HCT116 (cell line): ENCODE data around the gene PGR. TPM values are rescaled to one million over a fixed set of nuclear protein-coding genes. Genes with fewer than 3 reads are reported as not detected.

Experiments used
- ATAC-seq: fragments of 200-7000 bp; cut with Tn5 transposase; 2 replicates; pipeline ENCODE4 v1.9.1; 2020; ENCODE audit warnings: mild to moderate bottlenecking, moderate library complexity
- BruUV-seq: library from RNA; stranded (reverse); fragments of 400-500 nt; replicated peaks from 2 replicates; lab custom pipeline; 2021; lab: Mats Ljungman, UMichigan
- CTCF ChIA-PET: fragments of 300-600 bp; sonication (Branson Sonifier 250); formaldehyde crosslinking; loops from one replicate; lab custom pipeline; 2021; ENCODE audit warnings: antibody characterized with exemption; lab: Charles Lee
- POLR2A ChIA-PET: fragments of 300-600, 350-600 bp; sonication (Branson Sonifier 250); formaldehyde crosslinking; loops from one replicate; lab custom pipeline; 2021; ENCODE audit warnings: antibody characterized with exemption; lab: Charles Lee
- RAD21 ChIA-PET, 2 experiments: fragments of 300-600 bp; sonication (Branson Sonifier 250); formaldehyde crosslinking; loops; one replicate each; lab custom pipeline; 2023; ENCODE audit warnings: low total read pairs in 2 of 2; ENCODE audit not compliant: uncharacterized antibody in 2 of 2, unreplicated experiment in 2 of 2, low non-redundant PET in 1 of 2; lab: Charles Lee
- DNase-seq: peaks from one replicate; pipeline ENCODE4 v3.0.0-alpha.2; 2010; ENCODE audit warnings: low read depth, low spot score
- H2AFZ ChIP-seq: fragments of 200-600 bp; shearing (Covaris generic), sonication (generic); 2 replicates; pipeline ENCODE4 v1.6.1; 2017; ENCODE audit warnings: low read depth, mixed run types, mixed read lengths, antibody characterized with exemption, low read length; ENCODE audit not compliant: poor library complexity, severe bottlenecking
- H3K27ac ChIP-seq: 2 replicates; pipeline ENCODE4 v1.5.1; 2012; ENCODE audit warnings: low read depth, low read length
- H3K27me3 ChIP-seq: fragments of 200-600 bp; sonication (generic); 2 replicates; pipeline ENCODE4 v1.6.1; 2016; ENCODE audit warnings: mixed run types, low read length, mixed read lengths; ENCODE audit not compliant: insufficient read depth
- H3K36me3 ChIP-seq, 2 experiments: fragments of 200-500 bp in 1 of 2; fragments of 200-600 bp in 1 of 2; sonication (Bioruptor generic) in 1 of 2; sonication (generic) in 1 of 2; 2 replicates each; pipeline versions ENCODE4 v1.5.1 to v1.6.1; 2014 to 2016; ENCODE audit warnings: low read length in 2 of 2, inconsistent platforms in 1 of 2, mixed read lengths in 1 of 2, mixed run types in 1 of 2; ENCODE audit not compliant: insufficient read depth in 2 of 2, control insufficient read depth in 1 of 2
- H3K4me1 ChIP-seq, 2 experiments: fragments of 200-600 bp in 1 of 2; sonication (generic) in 1 of 2; 2 replicates each; pipeline versions ENCODE4 v1.5.1 to v1.6.1; 2012 to 2017; ENCODE audit warnings: low read length in 2 of 2, inconsistent platforms in 1 of 2, mild to moderate bottlenecking in 1 of 2, mixed read lengths in 1 of 2, mixed run types in 1 of 2, moderate library complexity in 1 of 2; ENCODE audit not compliant: insufficient read depth in 2 of 2, control insufficient read depth in 1 of 2
- H3K4me2 ChIP-seq: fragments of 200-600 bp; sonication (generic); 2 replicates; pipeline ENCODE4 v1.6.1; 2017; ENCODE audit warnings: mixed run types, low read length, mixed read lengths
- H3K4me3 ChIP-seq, 2 experiments: fragments of 200-600 bp in 1 of 2; sonication (generic) in 1 of 2; replicated peaks in 1 of 2; 2 replicates each; pipeline ENCODE4 v1.5.1; 2011 to 2016; ENCODE audit warnings: low read length in 2 of 2, control low read depth in 1 of 2, low read depth in 1 of 2, mild to moderate bottlenecking in 1 of 2, mixed read lengths in 1 of 2, mixed run types in 1 of 2
- H3K79me2 ChIP-seq: fragments of 200-600 bp; sonication (generic); 2 replicates; pipeline ENCODE4 v1.6.1; 2017; ENCODE audit warnings: mild to moderate bottlenecking, mixed run types, low read length, moderate library complexity, mixed read lengths; ENCODE audit not compliant: insufficient read depth
- H3K9ac ChIP-seq: fragments of 200-600 bp; sonication (generic); 2 replicates; pipeline ENCODE4 v1.6.1; 2016; ENCODE audit warnings: low read length, mixed read lengths
- H3K9me2 ChIP-seq: fragments of 200-600 bp; sonication (generic), shearing (Covaris generic); 2 replicates; pipeline ENCODE4 v1.6.1; 2017; ENCODE audit warnings: mixed run types, mild to moderate bottlenecking, moderate library complexity; ENCODE audit not compliant: insufficient read depth
- H3K9me3 ChIP-seq, 2 experiments: fragments of 200-500 bp in 1 of 2; fragments of 200-600 bp in 1 of 2; sonication (Bioruptor generic) in 1 of 2; sonication (generic) in 1 of 2; 2 replicates each; pipeline ENCODE4 v1.6.1; 2014 to 2017; ENCODE audit warnings: low read length in 2 of 2, mixed read lengths in 2 of 2, inconsistent platforms in 1 of 2, low read depth in 1 of 2, mild to moderate bottlenecking in 1 of 2, mixed run types in 1 of 2, moderate library complexity in 1 of 2; ENCODE audit not compliant: control insufficient read depth in 1 of 2, insufficient read depth in 1 of 2
- H4K20me1 ChIP-seq: fragments of 200-600 bp; sonication (generic), shearing (Covaris generic); 2 replicates; pipeline ENCODE4 v1.6.1; 2017; ENCODE audit warnings: mixed run types, mild to moderate bottlenecking, moderate library complexity; ENCODE audit not compliant: insufficient read depth
- CEBPB ChIP-seq: IDR thresholded peaks from 2 replicates; pipeline ENCODE4 v1.6.1; 2012; ENCODE audit warnings: low read depth
- EZH2 ChIP-seq: fragments of 200-600 bp; sonication (generic); IDR thresholded peaks from 2 replicates; pipeline ENCODE4 v1.6.1; 2017; ENCODE audit warnings: antibody characterized with exemption, mixed run types
- EZH2phosphoT487 ChIP-seq: fragments of 200-600 bp; IDR thresholded peaks from 2 replicates; pipeline ENCODE4 v1.6.1; 2018; ENCODE audit warnings: antibody characterized with exemption, borderline replicate concordance
- POLR2AphosphoS5 ChIP-seq: IDR thresholded peaks from 2 replicates; pipeline ENCODE4 v1.6.1; 2011; ENCODE audit warnings: mild to moderate bottlenecking, low read depth, low read length, moderate library complexity
- RAD21 ChIP-seq: IDR thresholded peaks from 2 replicates; pipeline ENCODE4 v1.6.1; 2012; ENCODE audit warnings: low read depth, mild to moderate bottlenecking
- SRF ChIP-seq: IDR thresholded peaks from 2 replicates; pipeline ENCODE4 v1.6.1; 2012; ENCODE audit warnings: low read depth
- TCF7L2 ChIP-seq: IDR thresholded peaks from 2 replicates; pipeline ENCODE4 v1.7.0; 2011; ENCODE audit warnings: borderline replicate concordance, inconsistent platforms; ENCODE audit not compliant: insufficient read depth, insufficient read length; ENCODE audit errors: extremely low read depth
- YY1 ChIP-seq: IDR thresholded peaks from 2 replicates; pipeline ENCODE4 v1.6.1; 2011; ENCODE audit warnings: low read length, low read depth, moderate library complexity, mild to moderate bottlenecking; ENCODE audit not compliant: insufficient replicate concordance; ENCODE audit errors: extremely low read depth
- intact Hi-C: fragments of 100-400 bp; cut with micrococcal nuclease; formaldehyde crosslinking; loops from 2 replicates; pipeline ENCODE4 v1.10.0; 2022
- total RNA-seq: library from RNA; stranded (reverse); gene quantifications from one replicate; pipeline ENCODE4 v1.2.1, GENCODE V29; 2021; ENCODE audit not compliant: unreplicated experiment
- TF ChIP-seq, protein P1 (sequence below): IDR thresholded peaks from 2 replicates; pipeline ENCODE4 v1.6.1; 2012; ENCODE audit warnings: low read depth

PGR gene
- total RNA-seq, 1 experiment from 2014 or later = not detected

DNA sequence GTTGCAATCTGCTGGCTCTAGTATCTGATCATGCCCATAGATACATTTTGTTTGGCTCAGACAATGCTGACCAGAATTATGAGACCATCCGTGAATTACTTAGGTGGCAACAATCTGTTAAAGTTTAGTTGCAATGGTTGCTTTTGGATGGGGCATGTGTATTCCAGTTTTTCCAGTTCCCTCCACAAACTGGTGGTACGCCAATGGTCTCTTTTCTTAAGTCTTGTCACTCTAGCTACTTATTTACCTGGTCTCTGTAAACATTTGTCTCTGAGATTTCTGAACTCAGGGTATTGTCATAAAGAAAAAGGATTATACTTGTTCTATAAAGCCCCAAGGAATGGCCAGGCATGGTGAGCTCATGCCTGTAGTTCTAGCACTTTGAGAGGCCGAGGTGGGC, 65.9 kb downstream of the PGR start:
- H3K4me2 ChIP-seq = no peak overlapping the region
- DNase-seq (no peak), ATAC-seq (no peak)
- H3K79me2 ChIP-seq = no peaks in the 10 kb centered on the region
- no TSS peak for BruUV-seq
- H3K27ac ChIP-seq = no peak overlapping the region
- no peak overlapping the region for H2AFZ ChIP-seq
- ChIA-PET POLR2A (no interaction called here), RAD21 (no interaction called here), CTCF (no interaction called here)
- H4K20me1 ChIP-seq = no peaks in the 10 kb centered on the region
- H3K27me3 ChIP-seq = no peaks in the 10 kb centered on the region
- TF ChIP-seq YY1 (no peak), EZH2 (no peak), SRF (no peak), RAD21 (no peak), TCF7L2 (no peak)
- TF ChIP-seq, protein P1, sequence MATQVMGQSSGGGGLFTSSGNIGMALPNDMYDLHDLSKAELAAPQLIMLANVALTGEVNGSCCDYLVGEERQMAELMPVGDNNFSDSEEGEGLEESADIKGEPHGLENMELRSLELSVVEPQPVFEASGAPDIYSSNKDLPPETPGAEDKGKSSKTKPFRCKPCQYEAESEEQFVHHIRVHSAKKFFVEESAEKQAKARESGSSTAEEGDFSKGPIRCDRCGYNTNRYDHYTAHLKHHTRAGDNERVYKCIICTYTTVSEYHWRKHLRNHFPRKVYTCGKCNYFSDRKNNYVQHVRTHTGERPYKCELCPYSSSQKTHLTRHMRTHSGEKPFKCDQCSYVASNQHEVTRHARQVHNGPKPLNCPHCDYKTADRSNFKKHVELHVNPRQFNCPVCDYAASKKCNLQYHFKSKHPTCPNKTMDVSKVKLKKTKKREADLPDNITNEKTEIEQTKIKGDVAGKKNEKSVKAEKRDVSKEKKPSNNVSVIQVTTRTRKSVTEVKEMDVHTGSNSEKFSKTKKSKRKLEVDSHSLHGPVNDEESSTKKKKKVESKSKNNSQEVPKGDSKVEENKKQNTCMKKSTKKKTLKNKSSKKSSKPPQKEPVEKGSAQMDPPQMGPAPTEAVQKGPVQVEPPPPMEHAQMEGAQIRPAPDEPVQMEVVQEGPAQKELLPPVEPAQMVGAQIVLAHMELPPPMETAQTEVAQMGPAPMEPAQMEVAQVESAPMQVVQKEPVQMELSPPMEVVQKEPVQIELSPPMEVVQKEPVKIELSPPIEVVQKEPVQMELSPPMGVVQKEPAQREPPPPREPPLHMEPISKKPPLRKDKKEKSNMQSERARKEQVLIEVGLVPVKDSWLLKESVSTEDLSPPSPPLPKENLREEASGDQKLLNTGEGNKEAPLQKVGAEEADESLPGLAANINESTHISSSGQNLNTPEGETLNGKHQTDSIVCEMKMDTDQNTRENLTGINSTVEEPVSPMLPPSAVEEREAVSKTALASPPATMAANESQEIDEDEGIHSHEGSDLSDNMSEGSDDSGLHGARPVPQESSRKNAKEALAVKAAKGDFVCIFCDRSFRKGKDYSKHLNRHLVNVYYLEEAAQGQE = no peak
- H3K9me2 ChIP-seq = no peaks in the 10 kb centered on the region
- H3K4me3 ChIP-seq = no peak overlapping the region
- H3K9ac ChIP-seq = no peak overlapping the region
- H3K9me3 ChIP-seq = no peaks in the 10 kb centered on the region
- no peaks in the 10 kb centered on the region for H3K36me3 ChIP-seq
- H3K4me1 ChIP-seq = no peaks in the 10 kb centered on the region
- intact Hi-C loops = no loop called here

DNA sequence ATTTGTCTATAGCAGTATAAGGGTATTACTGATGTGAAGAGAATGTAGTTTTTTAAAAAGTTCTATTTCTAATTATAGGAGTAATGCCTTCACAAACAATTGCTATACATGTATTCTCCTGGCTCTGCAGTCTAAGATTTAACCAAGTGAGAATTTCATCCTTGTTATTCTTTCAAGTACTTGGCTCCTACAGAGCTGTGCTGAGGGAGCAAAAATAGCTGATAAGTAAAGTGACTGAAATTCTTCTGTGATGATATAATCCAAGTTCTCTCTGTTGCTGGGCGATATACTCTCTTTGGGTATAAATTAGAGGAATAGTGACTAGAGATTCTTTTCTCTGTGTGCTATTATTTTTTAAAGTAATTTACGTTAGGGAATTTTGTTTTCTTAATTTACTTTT, 68.0 kb downstream of the PGR start:
- no peak overlapping the region for H3K4me2 ChIP-seq
- no peak overlapping the region for H3K4me3 ChIP-seq
- H3K9ac ChIP-seq = no peak overlapping the region
- ChIA-PET CTCF (no interaction called here), POLR2A (no interaction called here), RAD21 (no interaction called here)
- ATAC-seq = no peak
- no peaks in the 10 kb centered on the region for H3K27me3 ChIP-seq
- no peak overlapping the region for H2AFZ ChIP-seq
- no TSS peak for BruUV-seq
- intact Hi-C loops = no loop called here
- TF ChIP-seq POLR2AphosphoS5 = no peak
- no peak for TF ChIP-seq CEBPB
- TF ChIP-seq, protein P1 = no peak
- no peak for TF ChIP-seq EZH2phosphoT487
- no peaks in the 10 kb centered on the region for H3K79me2 ChIP-seq
- H3K9me2 ChIP-seq = no peaks in the 10 kb centered on the region
- H3K27ac ChIP-seq = no peak overlapping the region
- H3K9me3 ChIP-seq = no peaks in the 10 kb centered on the region
- no peaks in the 10 kb centered on the region for H4K20me1 ChIP-seq
- H3K36me3 ChIP-seq = no peaks in the 10 kb centered on the region
- no peaks in the 10 kb centered on the region for H3K4me1 ChIP-seq
- no peak for DNase-seq
